A549 treated with Hydrocortisone at 1 μM for 4 hours (cell line): ENCODE results near the gene ARMCX2. TPM values are rescaled to one million over a fixed set of nuclear protein-coding genes. Genes with fewer than 3 reads are reported as not detected.

Experiments used
- total RNA-seq: library from RNA; stranded (reverse); fragments of 200-300 nt; extraction: Qiagen RNA extraction; gene quantifications from 5 replicates; pipeline ENCODE4 v1.2.3, GENCODE V29; 2022

Gene ARMCX2
- 0.05 to 0.16 TPM (median 0.07 TPM) in 4 of 5 replicates, not detected in the other for total RNA-seq

GRCh38 chrX:101659601-101660063 lies at the start of gene ARMCX2:
ARMCX2 (minus strand) TSS chrX:101659850; CDS start chrX:101657588, 2,262 bp downstream.

GRCh38 chrX:101617211-101618191 lies 42.1 kb downstream of the ARMCX2 start, which contains the start of gene ARMCX6:
ARMCX6 (minus strand) TSS chrX:101618000; CDS start chrX:101616620, 1,380 bp downstream.

Other genes with a start within 250 kb of the ARMCX2 start
- 0.31 to 0.69 TPM (median 0.63 TPM) in 5 replicates for gene ARMCX4, start 174.4 kb downstream of the ARMCX2 start, total RNA-seq
- 0.22 to 0.61 TPM (median 0.48 TPM) in 5 replicates for gene ARMCX1, start 109.3 kb downstream of the ARMCX2 start, total RNA-seq
- gene ARMCX6, start 41.9 kb downstream of the ARMCX2 start, total RNA-seq = 45.8 to 48.6 TPM (median 47.8 TPM) in 5 replicates
- gene ARMCX3, start 36.7 kb downstream of the ARMCX2 start, total RNA-seq = 16.5 to 30.2 TPM (median 20.7 TPM) in 5 replicates